ENCODE measurements around the gene CYP2J2.
"Not testable (repeated sequence)": the region's sequence is repeated elsewhere in the genome, so short reads cannot be mapped to it uniquely, and the experiment has no call there.

CYP2J2 gene

DNA sequence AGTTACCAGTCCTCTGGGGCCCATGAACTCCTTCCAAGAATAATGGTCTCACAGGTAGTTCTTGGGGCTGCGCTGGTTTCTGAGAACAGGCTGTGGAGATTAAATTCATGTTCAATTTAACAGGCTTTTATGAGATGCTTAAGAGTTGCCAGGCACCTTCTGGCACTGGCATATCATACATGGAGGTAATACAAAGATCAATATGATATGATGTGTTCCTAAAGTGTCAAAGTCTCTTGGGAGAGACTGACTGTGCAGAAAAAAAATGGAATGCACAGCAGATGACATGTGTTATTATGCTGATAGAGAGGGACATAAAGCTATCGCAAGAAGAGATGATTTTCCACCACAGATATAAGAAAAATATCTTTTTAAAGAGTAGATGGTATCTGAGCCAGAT is 6.8 kb downstream of the CYP2J2 start:
- H3K9me3 ChIP-seq (ENCODE audit: insufficient read depth, low read length), result peaks cover 19% of the 10 kb centered on the region
- no peaks in the 10 kb centered on the region for H3K36me3 ChIP-seq (ENCODE audit: insufficient read depth, insufficient read length, low read length)
- H3K27me3 ChIP-seq (ENCODE audit: insufficient read depth, insufficient read length), result no peaks in the 10 kb centered on the region
- TF ChIP-seq SUZ12 (IDR thresholded peaks at IDR 0.05; ENCODE audit: extremely low read depth, insufficient read depth, insufficient read length), result no peak
- TF ChIP-seq ZNF274 (IDR thresholded peaks at IDR 0.05; ENCODE audit: low read depth, low read length), result no peak
- TF ChIP-seq YY1 (IDR thresholded peaks at IDR 0.05; ENCODE audit: insufficient read depth, insufficient read length), result no peak
- DNase-seq (ENCODE audit: low read depth, low spot score), result no peak
- no peak overlapping the region for H3K4me3 ChIP-seq (ENCODE audit: insufficient read length, low read depth)
- no peak overlapping the region for H3K9ac ChIP-seq (ENCODE audit: insufficient read length, low read depth)
- no peaks in the 10 kb centered on the region for H3K4me1 ChIP-seq (ENCODE audit: insufficient read depth, insufficient read length)

DNA sequence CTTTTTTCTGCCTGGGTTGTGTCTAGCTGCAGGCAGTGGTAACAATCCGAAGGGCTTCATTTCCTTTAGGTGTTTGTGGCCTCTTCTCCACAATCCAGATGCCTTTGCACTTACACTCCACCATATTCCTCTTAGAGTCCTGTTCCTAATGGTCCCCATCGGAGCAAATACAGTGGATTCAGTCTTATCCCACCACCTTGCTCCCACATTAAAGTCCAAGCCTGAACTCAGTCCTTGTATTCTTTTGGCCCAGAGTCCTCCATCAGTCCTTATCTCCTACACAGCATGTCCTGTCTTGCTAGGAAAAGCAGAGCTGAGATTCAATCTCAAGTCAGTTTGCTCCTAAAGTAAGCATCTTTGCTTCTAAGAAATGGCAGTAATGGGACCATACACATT is 8.8 kb downstream of the CYP2J2 start:
- peaks cover 6% of the 10 kb centered on the region; the same call in 1 of the 2 replicates for H3K9me3 ChIP-seq (ENCODE audit: insufficient read depth, low read length)
- no peaks in the 10 kb centered on the region for H3K4me1 ChIP-seq (ENCODE audit: insufficient read depth, insufficient read length)
- H3K9ac ChIP-seq (ENCODE audit: insufficient read length, low read depth), result no peak overlapping the region
- DNase-seq (ENCODE audit: low read depth, low spot score), result no peak
- H3K36me3 ChIP-seq (ENCODE audit: insufficient read depth, insufficient read length, low read length), result no peaks in the 10 kb centered on the region
- no peak for TF ChIP-seq ZNF274 (IDR thresholded peaks at IDR 0.05; ENCODE audit: low read depth, low read length)
- TF ChIP-seq YY1 (IDR thresholded peaks at IDR 0.05; ENCODE audit: insufficient read depth, insufficient read length), result no peak
- TF ChIP-seq SUZ12 (IDR thresholded peaks at IDR 0.05; ENCODE audit: extremely low read depth, insufficient read depth, insufficient read length), result no peak
- no peaks in the 10 kb centered on the region for H3K27me3 ChIP-seq (ENCODE audit: insufficient read depth, insufficient read length)
- H3K4me3 ChIP-seq (ENCODE audit: insufficient read length, low read depth), result no peak overlapping the region

DNA sequence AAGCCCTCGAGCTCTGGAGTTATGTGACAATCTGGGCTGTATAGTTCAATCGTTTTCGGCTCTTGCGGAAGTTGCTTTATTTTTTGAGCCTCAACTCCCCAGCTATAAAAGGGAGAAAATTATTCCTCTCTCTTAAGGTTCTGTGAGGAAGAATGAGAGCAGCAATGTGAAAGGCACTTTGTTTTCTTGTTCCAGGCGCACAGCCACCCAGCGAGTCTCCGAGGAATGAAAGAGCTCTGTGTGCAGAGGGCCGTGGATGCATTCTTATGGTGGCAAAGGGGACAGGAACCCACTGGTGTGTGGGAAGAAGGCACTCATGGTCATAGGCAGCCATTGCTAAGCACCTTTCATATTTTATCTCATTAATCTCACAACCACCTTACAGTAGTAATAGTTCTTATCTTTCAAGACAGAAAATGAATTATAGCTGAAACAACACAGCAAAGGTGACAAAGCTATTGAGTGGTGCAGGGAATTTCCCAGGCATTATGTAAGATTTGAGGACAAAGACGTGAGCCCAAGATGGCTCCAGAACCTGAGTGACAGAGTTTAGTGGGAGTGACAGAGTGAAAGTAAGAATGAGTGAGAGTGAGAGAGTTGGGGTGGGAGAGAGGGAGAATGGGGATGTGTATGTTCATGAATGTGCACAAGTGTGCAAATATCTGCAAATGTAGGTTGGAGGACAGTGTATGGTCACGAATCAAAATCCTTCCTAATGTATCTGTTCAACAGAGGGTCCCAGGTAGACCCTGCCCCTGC is 9.4 kb downstream of the CYP2J2 start:
- DNase-seq (ENCODE audit: low read depth, low spot score), result no peak
- no peak overlapping the region for H3K4me3 ChIP-seq (ENCODE audit: insufficient read length, low read depth)
- TF ChIP-seq SUZ12 (IDR thresholded peaks at IDR 0.05; ENCODE audit: extremely low read depth, insufficient read depth, insufficient read length) (no peak), ZNF274 (IDR thresholded peaks at IDR 0.05; ENCODE audit: low read depth, low read length) (no peak), YY1 (IDR thresholded peaks at IDR 0.05; ENCODE audit: insufficient read depth, insufficient read length) (no peak)
- H3K4me1 ChIP-seq (ENCODE audit: insufficient read depth, insufficient read length), result no peaks in the 10 kb centered on the region
- H3K9ac ChIP-seq (ENCODE audit: insufficient read length, low read depth), result no peak overlapping the region
- H3K36me3 ChIP-seq (ENCODE audit: insufficient read depth, insufficient read length, low read length), result no peaks in the 10 kb centered on the region
- peaks cover 6% of the 10 kb centered on the region; the same call in 1 of the 2 replicates for H3K9me3 ChIP-seq (ENCODE audit: insufficient read depth, low read length)
- no peaks in the 10 kb centered on the region for H3K27me3 ChIP-seq (ENCODE audit: insufficient read depth, insufficient read length)

DNA sequence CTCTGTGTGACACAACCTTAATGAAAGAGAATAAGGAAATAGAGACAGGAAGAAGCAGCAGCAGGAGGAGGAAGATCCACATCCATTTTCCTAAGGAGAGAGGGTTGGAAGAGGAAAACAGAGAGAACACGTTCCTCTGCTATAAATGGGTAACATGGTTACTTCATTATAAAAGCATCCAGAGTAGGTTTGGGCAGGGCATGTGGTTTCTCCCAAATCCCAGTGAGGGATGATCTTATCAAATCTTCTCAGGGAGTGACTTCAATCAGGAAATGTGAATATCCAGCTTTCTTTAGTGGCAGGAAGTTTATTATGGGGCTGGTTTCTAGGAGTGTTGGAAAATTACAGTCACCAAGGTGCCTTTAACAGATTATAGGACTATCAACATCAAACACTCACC is 11.1 kb downstream of the CYP2J2 start:
- Histone ChIP-seq H3K4me3 (ENCODE audit: insufficient read length, low read depth) (no peak overlapping the region), H3K36me3 (ENCODE audit: insufficient read depth, insufficient read length, low read length) (no peaks in the 10 kb centered on the region), H3K9me3 (ENCODE audit: insufficient read depth, low read length) (peaks cover 6% of the 10 kb centered on the region; the same call in 1 of the 2 replicates), H3K4me1 (ENCODE audit: insufficient read depth, insufficient read length) (no peaks in the 10 kb centered on the region), H3K27me3 (ENCODE audit: insufficient read depth, insufficient read length) (no peaks in the 10 kb centered on the region), H3K9ac (ENCODE audit: insufficient read length, low read depth) (no peak overlapping the region)
- TF ChIP-seq YY1 (IDR thresholded peaks at IDR 0.05; ENCODE audit: insufficient read depth, insufficient read length) (no peak), SUZ12 (IDR thresholded peaks at IDR 0.05; ENCODE audit: extremely low read depth, insufficient read depth, insufficient read length) (no peak), ZNF274 (IDR thresholded peaks at IDR 0.05; ENCODE audit: low read depth, low read length) (no peak)
- DNase-seq (ENCODE audit: low read depth, low spot score), result no peak

DNA sequence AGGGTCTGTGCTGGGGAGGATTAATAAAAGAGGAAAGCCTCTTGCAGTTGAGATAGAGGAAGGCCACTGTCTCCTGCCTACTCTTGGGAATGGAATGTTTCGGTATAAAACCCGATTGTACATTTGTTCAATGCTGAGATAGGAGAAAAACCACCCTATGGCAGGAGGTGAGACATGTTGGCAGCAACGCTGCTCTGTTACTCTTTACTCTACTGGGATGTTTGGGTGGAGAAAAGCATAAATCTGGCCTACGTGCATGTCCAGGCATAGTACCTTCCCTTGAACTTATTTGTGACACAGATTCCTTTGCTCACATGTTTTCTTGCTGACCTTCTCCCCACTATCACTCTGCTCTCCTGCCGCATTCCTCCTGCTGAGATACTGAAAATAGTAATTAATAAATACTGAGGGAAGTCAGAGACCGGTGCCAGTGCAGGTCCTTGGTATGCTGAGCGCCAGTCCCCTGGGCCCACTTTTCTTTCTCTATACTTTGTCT is 11.7 kb downstream of the CYP2J2 start:
- H3K9me3 ChIP-seq (ENCODE audit: insufficient read depth, low read length); H3K27me3 ChIP-seq (ENCODE audit: insufficient read depth, insufficient read length); DNase-seq (ENCODE audit: low read depth, low spot score); H3K36me3 ChIP-seq (ENCODE audit: insufficient read depth, insufficient read length, low read length); H3K4me1 ChIP-seq (ENCODE audit: insufficient read depth, insufficient read length); H3K4me3 ChIP-seq (ENCODE audit: insufficient read length, low read depth); H3K9ac ChIP-seq (ENCODE audit: insufficient read length, low read depth): not testable (repeated sequence)

DNA sequence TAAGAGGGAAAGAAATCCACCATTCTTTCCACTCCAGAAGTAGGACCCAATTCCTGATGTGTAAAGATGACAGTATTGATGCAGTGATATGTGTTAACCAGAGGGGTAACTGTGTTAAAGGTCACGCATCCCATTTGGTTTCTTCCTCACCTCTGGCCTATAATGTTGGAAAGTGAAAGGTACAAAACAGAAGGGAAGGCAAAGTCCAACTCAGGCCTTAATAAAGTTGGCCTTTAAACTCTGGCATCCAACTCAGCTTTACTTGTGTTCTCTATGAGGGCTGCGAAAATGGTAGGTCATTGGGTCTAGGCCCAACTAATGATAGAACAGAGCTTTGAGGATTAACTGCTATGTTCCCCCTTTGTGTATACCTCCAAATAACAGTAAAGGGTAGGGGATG is 17.9 kb downstream of the CYP2J2 start:
- Histone ChIP-seq H3K36me3 (ENCODE audit: insufficient read depth, insufficient read length, low read length) (no peaks in the 10 kb centered on the region), H3K9ac (ENCODE audit: insufficient read length, low read depth) (no peak overlapping the region), H3K27me3 (ENCODE audit: insufficient read depth, insufficient read length) (no peaks in the 10 kb centered on the region), H3K9me3 (ENCODE audit: insufficient read depth, low read length) (no peaks in the 10 kb centered on the region), H3K4me1 (ENCODE audit: insufficient read depth, insufficient read length) (no peaks in the 10 kb centered on the region), H3K4me3 (ENCODE audit: insufficient read length, low read depth) (no peak overlapping the region)
- TF ChIP-seq SUZ12 (IDR thresholded peaks at IDR 0.05; ENCODE audit: extremely low read depth, insufficient read depth, insufficient read length), result no peak
- TF ChIP-seq YY1 (IDR thresholded peaks at IDR 0.05; ENCODE audit: insufficient read depth, insufficient read length), result no peak
- TF ChIP-seq ZNF274 (IDR thresholded peaks at IDR 0.05; ENCODE audit: low read depth, low read length), result no peak
- no peak for DNase-seq (ENCODE audit: low read depth, low spot score)

DNA sequence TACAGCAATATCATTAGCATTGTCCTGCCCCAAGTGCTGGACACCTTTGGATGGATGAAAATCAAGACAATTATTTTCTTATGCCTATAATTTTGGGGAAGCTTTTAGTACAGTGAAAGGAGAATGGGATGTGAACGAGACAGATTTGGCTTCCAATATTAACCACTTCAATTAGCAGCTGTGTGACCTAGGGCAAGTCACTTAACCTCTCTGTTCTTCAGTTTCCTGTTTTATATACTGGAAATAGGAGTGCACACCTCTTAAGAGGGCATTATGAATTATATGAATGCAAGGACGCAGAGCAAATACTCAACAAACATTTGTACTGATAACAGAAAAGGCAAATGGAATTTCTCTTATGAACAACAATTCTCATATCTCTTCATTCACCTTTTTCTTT is 18.5 kb downstream of the CYP2J2 start:
- Histone ChIP-seq H3K4me3 (ENCODE audit: insufficient read length, low read depth) (no peak overlapping the region), H3K9ac (ENCODE audit: insufficient read length, low read depth) (no peak overlapping the region), H3K36me3 (ENCODE audit: insufficient read depth, insufficient read length, low read length) (no peaks in the 10 kb centered on the region), H3K9me3 (ENCODE audit: insufficient read depth, low read length) (no peaks in the 10 kb centered on the region), H3K4me1 (ENCODE audit: insufficient read depth, insufficient read length) (no peaks in the 10 kb centered on the region), H3K27me3 (ENCODE audit: insufficient read depth, insufficient read length) (no peaks in the 10 kb centered on the region)
- TF ChIP-seq YY1 (IDR thresholded peaks at IDR 0.05; ENCODE audit: insufficient read depth, insufficient read length) (no peak), ZNF274 (IDR thresholded peaks at IDR 0.05; ENCODE audit: low read depth, low read length) (no peak), SUZ12 (IDR thresholded peaks at IDR 0.05; ENCODE audit: extremely low read depth, insufficient read depth, insufficient read length) (no peak)
- DNase-seq (ENCODE audit: low read depth, low spot score), result no peak

Measured in NT2/D1 (cell line).